H1 (cell line): ENCODE results near the gene CACNA1B. TPM values are rescaled to one million over a fixed set of nuclear protein-coding genes. Genes with fewer than 3 reads are reported as not detected.
A peak's percentile ranks its signal among the peaks of the same experiment; 100 is the strongest.

Source experiments
- CTCF ChIA-PET: fragments of 300-600 bp; sonication (Branson Sonifier 250); formaldehyde crosslinking; loops from one replicate; lab custom pipeline; 2021; ENCODE audit not compliant: partially characterized antibody; lab: Charles Lee
- POLR2A ChIA-PET: fragments of 300-600 bp; sonication (Branson Sonifier 250); formaldehyde crosslinking; loops from one replicate; lab custom pipeline; 2021; ENCODE audit warnings: inconsistent platforms; ENCODE audit not compliant: partially characterized antibody; lab: Charles Lee
- DNase-seq, 2 experiments: peaks; one replicate each; pipeline versions ENCODE4 v3.0.0 to v3.0.0-alpha.2; 2010 to 2022; ENCODE audit warnings: low spot score in 2 of 2, low read depth in 1 of 2, mixed read lengths in 1 of 2
- FAIRE-seq: peaks from 2 replicates; lab custom pipeline; 2011; peaks lifted over from hg19 to GRCh38; lab: Jason Lieb, UNC
- H2AFZ ChIP-seq: 2 replicates; pipeline ENCODE4 v1.8.1; 2012; ENCODE audit warnings: low read length, inconsistent platforms
- H2AK5ac ChIP-seq: 2 replicates; pipeline ENCODE4 v1.6.1; 2013; ENCODE audit warnings: low read depth, low read length
- H2BK120ac ChIP-seq: replicated peaks from 2 replicates; pipeline ENCODE3; 2013; ENCODE audit warnings: low read depth, low read length, inconsistent platforms
- H2BK12ac ChIP-seq: 2 replicates; pipeline ENCODE4 v1.6.1; 2013; ENCODE audit warnings: low read depth, low read length
- H2BK15ac ChIP-seq: 2 replicates; pipeline ENCODE4 v1.6.1; 2013; ENCODE audit warnings: low read length
- H2BK20ac ChIP-seq: 2 replicates; pipeline ENCODE4 v1.6.1; 2013; ENCODE audit warnings: low read length
- H2BK5ac ChIP-seq: 2 replicates; pipeline ENCODE4 v1.6.1; 2013; ENCODE audit warnings: low read depth, low read length
- H3K14ac ChIP-seq: 2 replicates; pipeline ENCODE4 v1.6.1; 2013; ENCODE audit warnings: inconsistent platforms; ENCODE audit not compliant: insufficient read length
- H3K18ac ChIP-seq: 2 replicates; pipeline ENCODE4 v1.6.1; 2013; ENCODE audit warnings: low read length; ENCODE audit errors: extremely low read depth
- H3K23ac ChIP-seq: 2 replicates; pipeline ENCODE4 v1.6.1; 2013; ENCODE audit warnings: inconsistent platforms; ENCODE audit not compliant: insufficient read length
- H3K23me2 ChIP-seq: 2 replicates; pipeline ENCODE4 v1.6.1; 2013; ENCODE audit warnings: low read depth, low read length
- H3K27ac ChIP-seq: 2 replicates; pipeline ENCODE4 v1.6.1; 2011; ENCODE audit warnings: low read depth, low read length, inconsistent platforms
- H3K27me3 ChIP-seq, 4 experiments: replicated peaks in 1 of 4; 1 replicate in 1 of 4; 2 replicates in 3 of 4; pipeline versions ENCODE4 v1.6.1 to v1.8.1; 2011 to 2013; ENCODE audit warnings: low read length in 3 of 4, mild to moderate bottlenecking in 3 of 4, inconsistent platforms in 2 of 4, mixed read lengths in 2 of 4, moderate library complexity in 1 of 4; ENCODE audit not compliant: control insufficient read depth in 3 of 4, insufficient read depth in 3 of 4; ENCODE audit errors: extremely low read depth in 1 of 4
- H3K36me3 ChIP-seq, 4 experiments: 2 replicates each; pipeline versions ENCODE4 v1.6.1 to v1.8.1; 2011 to 2013; ENCODE audit warnings: mild to moderate bottlenecking in 4 of 4, low read length in 3 of 4, moderate library complexity in 2 of 4, control low read depth in 1 of 4, inconsistent platforms in 1 of 4; ENCODE audit not compliant: insufficient read depth in 4 of 4, control insufficient read depth in 2 of 4
- H3K4ac ChIP-seq: replicated peaks from 2 replicates; pipeline ENCODE3; 2013; ENCODE audit warnings: low read length, low read depth, mixed read lengths, inconsistent platforms; ENCODE audit not compliant: insufficient read length
- H3K4me1 ChIP-seq, 4 experiments: replicated peaks in 1 of 4; 1 replicate in 1 of 4; 2 replicates in 3 of 4; pipeline versions ENCODE4 v1.6.1 to v1.8.1; 2011 to 2013; ENCODE audit warnings: low read length in 3 of 4, inconsistent platforms in 2 of 4, mixed read lengths in 1 of 4; ENCODE audit not compliant: insufficient read depth in 4 of 4, control insufficient read depth in 3 of 4
- H3K4me2 ChIP-seq, 2 experiments: 2 replicates each; pipeline versions ENCODE4 v1.6.1 to v1.8.1; 2011 to 2013; ENCODE audit warnings: low read depth in 2 of 2, low read length in 2 of 2, control low read depth in 1 of 2, inconsistent platforms in 1 of 2, mild to moderate bottlenecking in 1 of 2; ENCODE audit not compliant: insufficient read depth in 1 of 2
- H3K4me3 ChIP-seq, 4 experiments: fragments of 200-600, 300-600 bp in 1 of 4; sonication (generic), shearing (Covaris generic), sonication (Bioruptor Twin) in 1 of 4; 2 replicates each; pipeline versions ENCODE4 v1.5.1 to v1.8.1; 2011 to 2016; ENCODE audit warnings: low read length in 4 of 4, low read depth in 3 of 4, control low read depth in 2 of 4, inconsistent platforms in 2 of 4, mild to moderate bottlenecking in 2 of 4, mixed read lengths in 1 of 4, moderate library complexity in 1 of 4; ENCODE audit not compliant: insufficient read depth in 2 of 4; ENCODE audit errors: extremely low read depth in 1 of 4
- H3K56ac ChIP-seq: replicated peaks from 2 replicates; pipeline ENCODE3; 2013; ENCODE audit warnings: low read depth, mild to moderate bottlenecking, mixed read lengths, low read length, inconsistent platforms; ENCODE audit not compliant: insufficient read length
- H3K79me1 ChIP-seq: 2 replicates; pipeline ENCODE4 v1.6.1; 2013; ENCODE audit warnings: low read depth, low read length, control low read depth
- H3K79me2 ChIP-seq, 2 experiments: 2 replicates each; pipeline versions ENCODE4 v1.6.1 to v1.8.1; 2012 to 2013; ENCODE audit warnings: low read length in 2 of 2, mild to moderate bottlenecking in 2 of 2, inconsistent platforms in 1 of 2; ENCODE audit not compliant: insufficient read depth in 2 of 2, control insufficient read depth in 1 of 2
- H3K9ac ChIP-seq, 4 experiments: replicated peaks in 1 of 4; 1 replicate in 1 of 4; 2 replicates in 3 of 4; pipeline versions ENCODE4 v1.6.1 to v1.8.1; 2011 to 2013; ENCODE audit warnings: low read depth in 3 of 4, low read length in 3 of 4, control low read depth in 2 of 4, mild to moderate bottlenecking in 2 of 4, moderate library complexity in 2 of 4, inconsistent platforms in 1 of 4; ENCODE audit errors: extremely low read depth in 1 of 4
- H3K9me3 ChIP-seq, 2 experiments: 2 replicates each; pipeline versions ENCODE4 v1.6.1 to v1.8.1; 2012 to 2013; ENCODE audit warnings: mild to moderate bottlenecking in 2 of 2, moderate library complexity in 2 of 2, control low read depth in 1 of 2, inconsistent platforms in 1 of 2, low read depth in 1 of 2, low read length in 1 of 2, mixed read lengths in 1 of 2; ENCODE audit not compliant: insufficient read depth in 2 of 2
- H4K20me1 ChIP-seq, 2 experiments: replicated peaks in 1 of 2; 2 replicates each; pipeline versions ENCODE3 to v1.8.1; 2011 to 2013; ENCODE audit warnings: inconsistent platforms in 2 of 2, low read length in 2 of 2, mild to moderate bottlenecking in 1 of 2; ENCODE audit not compliant: insufficient read depth in 2 of 2, control insufficient read depth in 1 of 2
- H4K5ac ChIP-seq: 2 replicates; pipeline ENCODE4 v1.6.1; 2013; ENCODE audit warnings: low read length, low read depth, mixed read lengths, inconsistent platforms; ENCODE audit not compliant: insufficient read length
- H4K8ac ChIP-seq: 2 replicates; pipeline ENCODE4 v1.8.0; 2013; ENCODE audit warnings: mild to moderate bottlenecking, moderate library complexity, low read length, inconsistent platforms; ENCODE audit not compliant: insufficient read depth; ENCODE audit errors: extremely low read depth
- H4K91ac ChIP-seq: replicated peaks from 2 replicates; pipeline ENCODE3; 2013; ENCODE audit warnings: low read length, mixed read lengths, inconsistent platforms; ENCODE audit not compliant: insufficient read length
- EGR1 ChIP-seq: IDR thresholded peaks from 2 replicates; pipeline ENCODE4 v1.6.1; 2011; ENCODE audit warnings: low read depth, low read length, borderline replicate concordance
- EP300 ChIP-seq, 2 experiments: IDR thresholded peaks; 1 replicate in 1 of 2; 2 replicates in 1 of 2; pipeline ENCODE4 v1.6.1; 2011 to 2012; ENCODE audit warnings: low read depth in 2 of 2, low read length in 2 of 2, mild to moderate bottlenecking in 2 of 2, borderline replicate concordance in 1 of 2, inconsistent platforms in 1 of 2, moderate library complexity in 1 of 2
- NRF1 ChIP-seq: IDR thresholded peaks from 2 replicates; pipeline ENCODE4 v1.6.1; 2011; ENCODE audit warnings: mild to moderate bottlenecking, low read depth, low read length, improper control_type of control experiment
- SIN3A ChIP-seq, 2 experiments: IDR thresholded peaks in 1 of 2; conservative IDR thresholded peaks in 1 of 2; 2 replicates each; pipeline ENCODE4 v1.6.1; 2011 to 2012; ENCODE audit warnings: low read length in 2 of 2, improper control_type of control experiment in 1 of 2, low read depth in 1 of 2, mild to moderate bottlenecking in 1 of 2
- USF2 ChIP-seq: IDR thresholded peaks from 2 replicates; pipeline ENCODE4 v1.6.1; 2011; ENCODE audit warnings: low read length, improper control_type of control experiment
- YY1 ChIP-seq: IDR thresholded peaks from 2 replicates; pipeline ENCODE4 v1.6.1; 2011; ENCODE audit warnings: low read depth, mild to moderate bottlenecking, low read length
- WGBS, 2 experiments: shearing (Covaris generic) in 1 of 2; methylation state at CpG; one replicate each; pipeline versions ENCODE4 v1.1.6 to v1.1.7; 2013 to 2015; ENCODE audit warnings: low lambda C conversion rate in 2 of 2, mixed read lengths in 2 of 2, inconsistent platforms in 1 of 2, low coverage in 1 of 2, missing lambda C conversion rate in 1 of 2; ENCODE audit not compliant: insufficient replicate concordance in 2 of 2, insufficient coverage in 1 of 2, insufficient read length in 1 of 2; ENCODE audit errors: extremely low coverage in 1 of 2, missing lambda C conversion rate in 1 of 2; 5-methylcytosine and 5-hydroxymethylcytosine counted together
- polyA plus RNA-seq, 7 experiments: library from polyadenylated mRNA; depleted of rRNA in 3 of 7; stranded (reverse) in 5 of 7; unstranded in 2 of 7; fragments of >200 nt in 5 of 7; fragments of 200-250 nt in 2 of 7; gene quantifications; 1 replicate in 5 of 7; 2 replicates in 1 of 7; 4 replicates in 1 of 7; pipeline versions ENCODE4 v1.2.1 to v1.2.3, GENCODE V29; 2011 to 2013; ENCODE audit warnings: missing spikeins in 2 of 7, mixed read lengths in 2 of 7
- total RNA-seq: library from RNA; stranded (reverse); fragmentation: NEBNext Ultra II Directional; extraction: Animal tissue kit (Norgen Biotek cat#: 25700); gene quantifications from 2 replicates; pipeline ENCODE4 v1.2.1, GENCODE V29; 2021

Gene CACNA1B
- total and polyA plus RNA-seq, 2 of the 8 experiments (the other 6 are each of a cell fraction or from before 2014, with no cell fraction given) = 1.5 to 5.7 TPM

- Histone ChIP-seq H3K14ac (no peak overlapping the region), H3K4ac (no peak overlapping the region), H3K23me2 (peaks cover 8% of the 10 kb centered on the region), H2BK20ac (no peak overlapping the region), H3K4me1 (peaks cover 0 to 8% (median 1%) of the 10 kb centered on the region in 4 experiments; a peak in 4 of 7 replicates), H3K79me2 (no peaks in the 10 kb centered on the region), H3K23ac (no peak overlapping the region), H2BK12ac (no peak overlapping the region), H3K4me3 (no peak overlapping the region), H3K27ac (no peak overlapping the region), H2BK120ac (no peak overlapping the region)
- CTCF ChIA-PET = interaction anchor here (1.3 kb wide), 1 partner anchor 16 kb away, joined by 3 read pairs; no protein-coding TSS in a partner anchor
- WGBS, 2 experiments = 97% methylated on average over 11 of the region's 11 CpGs; no CpG with 5 or more reads in 1 of the 2 experiments
- no peak for TF ChIP-seq USF2
- no peak for TF ChIP-seq NRF1
- no peak for TF ChIP-seq EP300 (IDR thresholded peaks at IDR 0.05; ENCODE audit: borderline replicate concordance in 1 of 2, low read depth in 2 of 2, low read length in 2 of 2)
- no peak for TF ChIP-seq EGR1
- no peak for TF ChIP-seq SIN3A (conservative IDR thresholded peaks at IDR 0.05 in 1 of 2, IDR thresholded peaks at IDR 0.05 in 1 of 2; ENCODE audit: low read depth in 1 of 2, low read length in 2 of 2)
- TF ChIP-seq YY1 = no peak
- TF ChIP-seq, all 59 proteins: peak for 0
- no peak overlapping the region for H4K5ac ChIP-seq
- H3K27me3 ChIP-seq = peaks cover 0 to 5% (median 2%) of the 10 kb centered on the region in 4 experiments; a peak in 2 of 7 replicates
- H3K56ac ChIP-seq = no peak overlapping the region
- no peak overlapping the region; the same call in 1 of the 2 replicates for H4K8ac ChIP-seq
- peaks cover 0 to 11% (median 0%) of the 10 kb centered on the region in 4 experiments; a peak in 2 of 8 replicates for H3K36me3 ChIP-seq
- FAIRE-seq (no peak), DNase-seq (no peak)
- no peak overlapping the region for H3K18ac ChIP-seq
- H2AK5ac ChIP-seq = no peak overlapping the region
- POLR2A ChIA-PET = no interaction called here
- no peak overlapping the region for H2BK5ac ChIP-seq
- peaks cover 20 to 63% of the 10 kb centered on the region in 2 experiments for H3K9me3 ChIP-seq
- no peak overlapping the region for H3K9ac ChIP-seq
- no peaks in the 10 kb centered on the region for H4K20me1 ChIP-seq
- no peak overlapping the region; a peak in 1 of 4 replicates for H3K4me2 ChIP-seq
- no peaks in the 10 kb centered on the region for H3K79me1 ChIP-seq
- no peak overlapping the region for H4K91ac ChIP-seq
- no peak overlapping the region for H2AFZ ChIP-seq
- H2BK15ac ChIP-seq = 0 out of 2 replicates have a peak overlapping the region, but pooled peaks have one; percentile 29
Observed at GRCh38 chr9:138024831-138025291, 147.3 kb downstream of the CACNA1B start.
